Adrenal gland (tissue), 12 donors: Measurements from ENCODE around the gene SH3BGRL2. TPM values are rescaled to one million over a fixed set of nuclear protein-coding genes. Genes with fewer than 3 reads are reported as not detected.

Source experiments
- DNase-seq, 7 donors: peaks; one replicate each; pipeline ENCODE4 v3.0.0-alpha.2; 2019 to 2020
- H3K27ac ChIP-seq, 5 donors: fragments of 200-600 bp; sonication (generic) in 4 of 5; 1 replicate in 3 of 5; 2 replicates in 2 of 5; pipeline versions ENCODE4 v1.5.1 to v1.8.0; 2016 to 2020; ENCODE audit warnings: mild to moderate bottlenecking in 1 of 5
- H3K27me3 ChIP-seq: fragments of 200-600 bp; 2 replicates; pipeline ENCODE4 v1.8.0; 2021
- H3K36me3 ChIP-seq, 2 donors: fragments of 200-600 bp; replicated peaks in 1 of 2; 1 replicate in 1 of 2; 2 replicates in 1 of 2; pipeline versions ENCODE4 v1.5.1 to v1.8.0; 2018 to 2022
- H3K4me1 ChIP-seq, 2 donors: fragments of 200-600 bp; replicated peaks in 1 of 2; 1 replicate in 1 of 2; 2 replicates in 1 of 2; pipeline versions ENCODE4 v1.5.1 to v1.8.0; 2018 to 2021
- H3K4me3 ChIP-seq, 4 donors: fragments of 200-600 bp; sonication (generic) in 3 of 4; one replicate each; pipeline ENCODE4 v1.5.1; 2016 to 2018
- H3K9me3 ChIP-seq, 3 donors: fragments of 200-600 bp; sonication (generic) in 1 of 3; replicated peaks in 1 of 3; 1 replicate in 2 of 3; 2 replicates in 1 of 3; pipeline versions ENCODE4 v1.5.1 to v1.8.0; 2016 to 2021
- POLR2A ChIP-seq, 2 donors: fragments of 450-650 bp; IDR thresholded peaks; one replicate each; pipeline ENCODE4 v1.6.1; 2017; ENCODE audit warnings: antibody characterized with exemption in 2 of 2, mild to moderate bottlenecking in 2 of 2, moderate library complexity in 1 of 2
- WGBS, 4 donors: extraction: QIAGEN DNeasy Blood & Tissue Kit in 2 of 4; methylation state at CpG; one replicate each; pipeline versions ENCODE4 v1.1.5 to v1.1.7; 2013 to 2017; 5-methylcytosine and 5-hydroxymethylcytosine counted together
- intact Hi-C, 2 donors: fragments of 100-400 bp; cut with DNase I; formaldehyde crosslinking; loops; one replicate each; pipeline versions ENCODE4 v1.14.1 to v1.15.0; 2022 to 2023
- polyA plus RNA-seq, 3 donors: library from polyadenylated mRNA; stranded (reverse); fragments of 200-250 nt in 2 of 3; fragments of 350-450 nt in 1 of 3; fragmentation: Illumina TruSeq in 1 of 3; extraction: RNeasy Lipid Tissue Mini Kit (QIAGEN cat#74804) in 1 of 3; gene quantifications; one replicate each; pipeline ENCODE4 v1.2.3, GENCODE V29; 2013 to 2014
- total RNA-seq, 9 donors: library from RNA; depleted of rRNA in 4 of 9; stranded (reverse); fragments of >200 nt in 4 of 9; fragments of 120-200 nt in 1 of 9; fragmentation: NEBNext Ultra II Directional in 1 of 9; extraction: Animal tissue kit (Norgen Biotek cat#: 25700) in 1 of 9; gene quantifications; one replicate each; pipeline versions ENCODE4 v1.1.0 to v1.2.4, GENCODE V29; 2013 to 2023
- TF ChIP-seq, protein P1 (sequence below), 6 experiments: fragments of 450-650 bp in 4 of 6; fragments of 200-600 bp in 2 of 6; sonication (generic) in 1 of 6; IDR thresholded peaks; 1 replicate in 5 of 6; 2 replicates in 1 of 6; pipeline versions ENCODE4 v1.5.1 to v1.8.0; 2016 to 2021; ENCODE audit warnings: antibody characterized with exemption in 6 of 6, mild to moderate bottlenecking in 2 of 6, moderate library complexity in 1 of 6
- donor health status: healthy with polysubstance abuse.
- donor health status: Bipolar disorder and iron deficiency.
- donor health status: DM: yes; HTN: yes; CAD: no.
- donor health status: DM: no; HTN: no; CAD: no.
- donor health status: DM: no; HTN: no; CAD: no.
- donor health status: DM: yes; HTN: yes; CAD: no.

Gene SH3BGRL2
- total and polyA plus RNA-seq, 12 donors = 3.8 to 13.3 (median 9.0) TPM

GRCh38 chr6:79589701-79590100 lies 41.4 kb upstream of the SH3BGRL2 start:
- intact Hi-C loops = no loop called here
- TF ChIP-seq, protein P1, sequence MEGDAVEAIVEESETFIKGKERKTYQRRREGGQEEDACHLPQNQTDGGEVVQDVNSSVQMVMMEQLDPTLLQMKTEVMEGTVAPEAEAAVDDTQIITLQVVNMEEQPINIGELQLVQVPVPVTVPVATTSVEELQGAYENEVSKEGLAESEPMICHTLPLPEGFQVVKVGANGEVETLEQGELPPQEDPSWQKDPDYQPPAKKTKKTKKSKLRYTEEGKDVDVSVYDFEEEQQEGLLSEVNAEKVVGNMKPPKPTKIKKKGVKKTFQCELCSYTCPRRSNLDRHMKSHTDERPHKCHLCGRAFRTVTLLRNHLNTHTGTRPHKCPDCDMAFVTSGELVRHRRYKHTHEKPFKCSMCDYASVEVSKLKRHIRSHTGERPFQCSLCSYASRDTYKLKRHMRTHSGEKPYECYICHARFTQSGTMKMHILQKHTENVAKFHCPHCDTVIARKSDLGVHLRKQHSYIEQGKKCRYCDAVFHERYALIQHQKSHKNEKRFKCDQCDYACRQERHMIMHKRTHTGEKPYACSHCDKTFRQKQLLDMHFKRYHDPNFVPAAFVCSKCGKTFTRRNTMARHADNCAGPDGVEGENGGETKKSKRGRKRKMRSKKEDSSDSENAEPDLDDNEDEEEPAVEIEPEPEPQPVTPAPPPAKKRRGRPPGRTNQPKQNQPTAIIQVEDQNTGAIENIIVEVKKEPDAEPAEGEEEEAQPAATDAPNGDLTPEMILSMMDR (IDR thresholded peaks at IDR 0.05) = no peak
- TF ChIP-seq POLR2A (IDR thresholded peaks at IDR 0.05) = no peak
- no peak for DNase-seq
- no peaks in the 10 kb centered on the region for H3K27me3 ChIP-seq
- no peaks in the 10 kb centered on the region for H3K36me3 ChIP-seq
- whole genome bisulfite sequencing, 4 donors = 80 to 83% (median 82%) methylated on average over 7 of the region's 7 CpGs
- H3K4me1 ChIP-seq = no peaks in the 10 kb centered on the region
- H3K9me3 ChIP-seq = no peaks in the 10 kb centered on the region
- H3K27ac ChIP-seq = no peak overlapping the region
- H3K4me3 ChIP-seq = no peak overlapping the region

GRCh38 chr6:79597155-79597554 lies 34.0 kb upstream of the SH3BGRL2 start:
- intact Hi-C loops = no loop called here
- Histone ChIP-seq H3K4me1 (no peaks in the 10 kb centered on the region), H3K27me3 (no peaks in the 10 kb centered on the region), H3K36me3 (no peaks in the 10 kb centered on the region), H3K27ac (no peak overlapping the region), H3K9me3 (no peaks in the 10 kb centered on the region), H3K4me3 (no peak overlapping the region)
- DNase-seq = no peak
- WGBS, 4 donors = 94 to 100% (median 96%) methylated on average over 2 of the region's 2 CpGs
- TF ChIP-seq, protein P1 (IDR thresholded peaks at IDR 0.05) = no peak
- TF ChIP-seq POLR2A (IDR thresholded peaks at IDR 0.05) = no peak

- WGBS, 4 donors = 77 to 86% (median 80%) methylated on average over 4 of the region's 4 CpGs
- Histone ChIP-seq H3K27me3 (no peaks in the 10 kb centered on the region), H3K27ac (no peak overlapping the region), H3K36me3 (no peaks in the 10 kb centered on the region), H3K4me3 (no peak overlapping the region), H3K4me1 (no peaks in the 10 kb centered on the region), H3K9me3 (no peaks in the 10 kb centered on the region)
- intact Hi-C loops = no loop called here
- no peak for TF ChIP-seq POLR2A (IDR thresholded peaks at IDR 0.05)
- TF ChIP-seq, protein P1 (IDR thresholded peaks at IDR 0.05) = no peak
- DNase-seq = no peak
Measured at GRCh38 chr6:79598012-79598411, 33.1 kb upstream of the SH3BGRL2 start.

DNA sequence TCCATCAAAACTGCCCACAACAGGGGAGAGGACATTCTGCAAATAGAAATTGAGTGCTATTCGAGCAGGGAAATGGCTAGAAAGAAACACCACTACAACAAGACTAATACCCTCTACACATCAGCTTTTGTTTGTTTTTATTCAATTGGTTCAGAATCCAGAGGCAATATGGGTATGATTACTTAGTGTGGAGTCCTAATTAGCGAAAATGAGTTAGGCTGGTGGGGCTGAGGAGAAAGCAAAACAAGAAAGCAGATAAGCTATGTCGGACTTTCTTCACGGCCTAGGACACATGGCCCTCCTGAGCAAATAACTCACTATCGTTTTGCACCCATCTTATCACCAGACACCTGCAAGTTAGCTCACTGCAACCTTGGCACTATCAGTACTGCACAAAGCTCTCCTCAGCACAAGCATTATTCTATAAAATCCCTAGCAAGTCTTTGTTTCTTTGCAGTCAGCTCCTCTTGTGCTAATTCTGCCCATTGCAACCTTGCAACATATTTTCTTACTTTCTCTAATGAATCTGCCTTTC lies 31.3 kb upstream of the SH3BGRL2 start:
- no peak for TF ChIP-seq POLR2A (IDR thresholded peaks at IDR 0.05)
- TF ChIP-seq, protein P1 (IDR thresholded peaks at IDR 0.05) = no peak
- intact Hi-C loops = no loop called here
- Histone ChIP-seq H3K4me3 (no peak overlapping the region), H3K9me3 (no peaks in the 10 kb centered on the region), H3K27ac (no peak overlapping the region), H3K4me1 (no peaks in the 10 kb centered on the region), H3K36me3 (no peaks in the 10 kb centered on the region), H3K27me3 (no peaks in the 10 kb centered on the region)
- no peak for DNase-seq
- 57 to 65% (median 60%) methylated on average over 5 of the region's 5 CpGs for WGBS, 4 donors
